Fibroblast of lung (primary cell): ENCODE measurements around the gene FGF9.

Experiments
- CTCF ChIP-seq, 2 donors: IDR thresholded peaks in 1 of 2; conservative IDR thresholded peaks in 1 of 2; 1 replicate in 1 of 2; 2 replicates in 1 of 2; pipeline ENCODE4 v1.5.1; 2011 to 2012; ENCODE audit warnings: low read length in 2 of 2, control low read depth in 1 of 2, inconsistent platforms in 1 of 2, low read depth in 1 of 2, mild to moderate bottlenecking in 1 of 2
- EZH2 ChIP-seq: IDR thresholded peaks from 2 replicates; pipeline ENCODE4 v1.5.1; 2012; ENCODE audit warnings: low read length, control low read depth, mild to moderate bottlenecking; ENCODE audit errors: missing control alignments

GRCh38 chr13:21691928-21692327 lies 21.1 kb downstream of the FGF9 start:
- TF ChIP-seq CTCF (conservative IDR thresholded peaks at IDR 0.05 in 1 of 2, IDR thresholded peaks at IDR 0.05 in 1 of 2; ENCODE audit: low read depth in 1 of 2, low read length in 2 of 2) (no peak), EZH2 (no peak)
